HuH-7.5 (cell line): Measurements from ENCODE around the gene BLACAT1.

ENCODE experiments used
- DNase-seq: peaks from one replicate; pipeline ENCODE4 v3.0.0; 2011; ENCODE audit warnings: low spot score

Gene BLACAT1

DNA sequence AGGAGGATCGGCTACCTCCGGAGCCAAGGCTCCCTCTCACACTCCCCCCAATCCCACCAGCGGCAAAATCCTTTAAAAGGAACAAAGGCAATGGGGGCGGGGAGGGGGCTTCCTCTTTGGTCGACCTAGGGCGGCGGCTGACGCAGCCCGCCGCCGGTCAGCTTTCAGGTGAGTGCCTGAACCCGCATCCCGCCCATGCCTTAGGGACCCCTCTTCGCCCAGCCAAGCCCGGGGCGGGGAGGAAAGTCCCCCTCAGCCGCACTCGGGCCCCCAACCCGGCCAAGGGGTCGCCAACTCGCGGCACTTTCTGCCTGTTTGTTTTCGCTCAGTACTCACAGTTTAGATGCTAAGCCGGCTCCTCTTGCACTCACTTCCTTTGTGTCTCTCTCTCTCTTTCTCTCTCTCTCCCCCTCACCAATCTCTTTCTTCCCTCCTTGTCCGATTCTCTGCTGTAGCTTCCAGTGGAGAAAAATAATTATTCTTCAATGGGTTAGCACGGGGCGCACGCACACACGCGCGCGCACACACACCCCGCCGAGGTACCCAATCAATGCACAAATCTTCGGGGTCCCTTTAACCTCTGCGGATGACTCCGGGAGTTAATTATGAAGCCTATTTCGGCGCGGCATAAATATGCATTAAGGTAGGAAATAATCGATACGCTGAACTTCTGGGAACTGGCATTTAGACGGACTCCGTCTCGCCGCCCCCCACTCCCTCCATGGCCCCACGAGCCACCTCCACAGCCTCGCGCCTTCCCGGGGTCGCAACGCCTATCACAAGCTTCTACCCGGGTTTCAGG, at the start of gene BLACAT1:
Gene BLACAT1, minus strand, starts transcription at position 465 of the 802 bp plus-strand sequence.
- no peak for DNase-seq

DNA sequence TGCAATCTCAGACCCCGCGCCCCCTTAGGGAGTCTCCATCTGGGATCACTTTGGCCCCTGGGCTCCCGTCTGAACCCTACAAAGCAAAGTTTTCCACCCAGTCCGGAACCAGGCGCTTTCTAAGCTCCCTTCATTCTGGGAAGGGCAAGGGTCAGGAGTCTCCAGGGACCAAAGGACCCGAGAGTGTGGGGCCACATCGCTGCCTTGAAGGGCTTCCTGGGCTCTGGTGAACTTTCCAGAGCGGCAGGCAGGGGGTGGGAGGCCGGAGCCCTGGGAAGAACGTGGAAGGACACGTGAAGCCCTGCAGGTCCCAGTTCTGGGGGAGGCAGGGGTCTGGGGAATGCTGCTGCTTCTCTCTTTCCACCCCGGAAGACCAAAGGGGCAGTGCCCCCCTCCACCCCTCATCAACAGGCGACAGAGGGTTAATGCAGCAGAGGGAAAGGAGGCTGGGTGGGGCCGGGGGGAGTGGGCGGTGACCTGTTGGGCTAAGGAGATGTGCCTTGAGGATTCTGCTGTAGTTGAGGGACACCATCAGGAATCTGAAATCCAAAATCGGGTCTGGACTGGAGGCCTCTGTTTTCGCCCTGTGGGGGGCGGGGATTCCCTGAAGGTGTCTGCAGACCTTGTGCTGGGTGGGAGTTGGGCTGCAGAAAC, 49.4 kb upstream of the BLACAT1 start:
- DNase-seq = peak; percentile 37

GRCh38 chr1:205504311-205505075, 48.6 kb upstream of the BLACAT1 start, which contains the start of gene CDK18:
CDK18 (plus strand) TSS chr1:205504669; CDS start chr1:205523168, 18,499 bp downstream.
- DNase-seq = peak; percentile 81

DNA sequence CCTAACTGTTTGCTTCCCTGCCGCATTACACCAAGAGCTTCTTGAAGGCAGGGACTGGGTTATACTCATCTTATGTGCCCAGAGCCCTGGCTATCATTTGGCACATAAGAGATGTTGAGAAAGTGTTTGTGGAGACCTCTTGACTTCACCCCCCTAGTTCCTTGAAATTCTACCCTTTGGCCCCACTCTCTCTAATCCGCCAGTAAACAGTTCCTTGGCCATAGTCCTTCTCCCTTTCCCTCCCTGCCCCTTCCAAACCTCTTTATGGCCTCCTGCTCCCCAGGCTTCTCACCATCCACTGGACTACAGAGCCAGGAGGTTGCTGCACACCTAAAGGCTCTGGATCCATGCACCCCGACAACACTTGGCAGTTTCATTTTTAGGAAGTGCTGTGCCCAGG, 47.1 kb upstream of the BLACAT1 start:
- DNase-seq = no peak

DNA sequence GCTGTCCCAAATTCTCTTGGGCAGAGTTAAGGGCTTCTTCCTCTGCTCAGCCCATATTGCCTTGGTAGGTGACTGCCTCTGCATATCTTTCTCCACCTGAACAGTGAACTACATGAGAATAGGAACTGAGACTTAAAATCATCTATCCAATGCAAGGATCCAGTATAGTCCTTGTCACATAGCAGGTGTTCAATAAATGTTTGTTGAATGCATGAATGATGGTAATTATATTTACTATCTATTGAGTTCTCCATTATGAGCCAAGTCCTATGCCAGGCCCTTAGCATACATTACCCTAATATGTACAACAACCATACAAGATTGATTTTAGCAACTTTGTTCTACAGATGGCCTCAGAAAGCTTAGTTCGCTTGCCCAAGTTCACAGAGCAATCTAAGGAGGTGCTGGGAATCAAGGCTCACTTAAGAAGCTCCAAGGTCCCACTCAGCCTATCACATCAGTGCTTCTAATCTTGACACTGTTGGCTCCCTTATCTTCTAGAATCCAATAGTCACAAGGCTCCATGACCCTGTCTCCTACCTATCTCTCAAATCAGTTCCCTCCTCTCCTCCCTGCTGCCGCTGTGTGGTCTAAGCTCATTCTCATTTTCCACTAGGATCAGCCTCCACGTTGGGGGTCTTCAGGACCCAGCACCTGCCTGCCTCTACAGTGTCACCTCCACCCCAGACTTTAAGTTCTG, 46.4 kb upstream of the BLACAT1 start:
- no peak for DNase-seq

GRCh38 chr1:205500240-205501233, 44.7 kb upstream of the BLACAT1 start:
- DNase-seq = no peak

GRCh38 chr1:205499789-205500188, 43.9 kb upstream of the BLACAT1 start:
- DNase-seq = no peak

DNA sequence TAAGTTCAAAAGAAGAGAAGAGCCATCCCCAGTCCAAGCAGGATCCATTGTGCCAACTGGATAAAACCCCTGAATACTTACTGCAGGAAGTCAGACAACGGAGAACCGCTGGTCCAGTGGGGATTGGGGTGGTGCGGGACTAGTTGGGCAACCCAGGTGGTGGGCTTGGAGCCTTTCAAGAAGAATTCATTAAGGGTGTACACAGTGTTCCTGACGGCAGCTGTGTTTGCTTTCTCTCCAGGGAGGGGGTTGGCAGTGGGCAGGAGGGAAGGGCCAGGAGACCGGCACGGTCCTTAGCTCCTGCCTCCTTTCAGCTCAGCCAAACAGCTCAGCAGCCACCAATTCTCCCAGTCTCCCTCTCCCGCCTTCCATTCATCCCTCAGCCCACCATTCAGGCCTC, 41.5 kb upstream of the BLACAT1 start:
- DNase-seq = no peak

- no peak for DNase-seq
These were observed 40.8 kb upstream of the BLACAT1 start for GRCh38 chr1:205496661-205497060.

DNA sequence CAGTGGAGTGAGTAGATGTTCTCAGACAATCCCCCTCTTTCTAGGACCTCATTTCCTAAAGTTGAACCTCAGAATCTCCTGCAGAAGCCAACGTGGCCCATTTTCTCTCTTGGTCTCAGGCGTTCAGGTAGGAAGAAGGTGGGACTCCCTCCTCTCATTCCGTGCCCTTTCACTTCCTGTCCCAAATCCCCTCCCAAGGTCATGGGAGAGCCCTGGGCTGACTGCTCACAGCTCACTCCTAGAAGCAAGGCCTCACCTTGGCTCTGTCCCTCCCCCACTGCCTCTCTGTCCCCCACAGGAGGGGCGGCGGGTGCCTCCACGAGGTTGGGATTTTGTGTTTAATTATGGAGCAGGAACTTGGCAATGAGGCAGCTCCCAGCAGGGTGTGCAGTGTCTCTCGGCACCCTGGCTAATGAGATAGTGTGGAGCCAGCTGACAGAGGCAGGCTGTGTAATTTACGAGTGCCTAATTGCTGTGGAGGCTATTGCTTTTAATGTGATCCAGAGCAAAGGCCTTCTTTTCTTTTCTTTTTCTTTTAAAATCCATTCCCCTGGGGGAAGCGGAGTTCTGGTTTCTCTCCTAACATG, 39.5 kb upstream of the BLACAT1 start:
- no peak for DNase-seq

DNA sequence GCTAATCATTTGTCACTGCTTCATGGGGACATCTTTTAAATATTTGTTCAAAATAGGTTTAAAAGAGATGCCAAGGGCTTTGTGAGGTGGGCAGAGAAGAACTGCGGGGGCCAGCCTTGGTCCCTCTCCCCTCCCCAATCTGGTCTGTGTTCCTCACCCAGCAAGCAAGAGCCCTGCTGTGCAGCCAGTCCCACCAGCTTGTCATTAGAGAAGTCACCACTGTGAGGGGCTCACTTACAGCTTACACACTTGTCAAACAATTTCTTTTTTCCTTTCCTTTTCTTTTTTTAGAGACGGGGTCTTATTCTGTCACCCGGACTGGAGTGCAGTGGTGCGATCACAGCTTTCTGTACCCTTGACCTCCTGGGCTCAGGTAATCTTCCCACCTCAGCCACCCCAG, 38.3 kb upstream of the BLACAT1 start:
- no peak for DNase-seq

DNA sequence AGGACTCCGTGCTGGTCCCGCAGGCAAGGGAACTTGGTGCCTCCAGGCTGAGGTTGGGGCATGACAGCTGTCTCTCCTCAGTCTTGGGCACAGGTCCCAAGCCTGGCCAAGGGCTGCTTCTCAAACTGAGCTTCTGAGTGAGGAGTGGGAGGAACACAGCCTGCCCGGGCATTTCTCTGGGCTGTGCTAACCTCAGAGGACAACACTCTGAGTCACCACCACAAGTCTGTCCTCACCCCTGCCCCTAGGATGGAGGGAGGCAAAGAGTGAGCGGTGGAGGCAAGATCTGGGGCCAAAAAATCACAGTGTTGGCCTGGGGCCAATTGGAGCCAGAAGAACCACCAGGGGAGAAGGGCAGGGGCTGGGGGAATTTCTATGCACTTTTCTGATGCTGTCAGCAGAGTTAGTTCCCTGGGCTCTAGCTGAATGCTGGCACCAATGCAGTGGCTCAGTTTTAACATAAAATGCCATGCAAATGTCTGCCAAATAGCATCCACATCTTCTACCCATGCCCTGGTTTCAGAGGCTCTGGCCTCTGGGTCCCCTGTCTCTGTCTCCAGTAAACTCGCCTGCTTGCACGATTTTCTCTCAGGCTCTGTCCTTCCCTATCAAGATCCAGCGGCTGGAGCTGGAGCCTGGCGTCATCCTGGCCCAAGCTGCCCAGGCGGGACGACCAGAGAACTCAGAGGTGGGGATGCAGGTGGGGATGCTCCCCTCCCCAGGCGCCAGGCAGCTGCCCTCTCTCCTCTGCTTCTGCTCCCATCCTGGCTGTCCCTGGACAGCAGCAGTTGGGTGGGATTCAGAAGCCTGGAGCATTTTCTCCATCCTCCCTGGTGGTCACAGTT, 37.6 kb upstream of the BLACAT1 start:
- DNase-seq = no peak

DNA sequence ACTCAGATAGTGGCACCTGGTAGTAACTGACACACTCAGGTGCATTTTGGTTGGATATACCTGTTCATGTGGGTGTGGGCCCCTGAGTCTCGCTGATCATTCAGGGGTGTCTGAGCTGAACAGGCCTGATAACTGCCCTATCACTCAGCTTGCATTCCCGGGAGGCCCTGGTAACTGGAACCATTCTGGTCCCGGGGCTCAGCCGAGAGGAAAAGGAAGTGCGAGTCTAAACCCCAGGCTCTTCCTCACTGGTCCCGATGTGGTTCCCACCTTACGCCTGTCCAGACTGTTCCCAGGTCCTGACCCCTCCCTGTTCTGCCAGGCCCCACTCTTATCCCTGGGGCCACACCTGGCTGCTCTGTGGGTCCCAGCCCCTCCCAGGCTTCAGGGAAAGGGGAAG, 36.9 kb upstream of the BLACAT1 start:
- no peak for DNase-seq

DNA sequence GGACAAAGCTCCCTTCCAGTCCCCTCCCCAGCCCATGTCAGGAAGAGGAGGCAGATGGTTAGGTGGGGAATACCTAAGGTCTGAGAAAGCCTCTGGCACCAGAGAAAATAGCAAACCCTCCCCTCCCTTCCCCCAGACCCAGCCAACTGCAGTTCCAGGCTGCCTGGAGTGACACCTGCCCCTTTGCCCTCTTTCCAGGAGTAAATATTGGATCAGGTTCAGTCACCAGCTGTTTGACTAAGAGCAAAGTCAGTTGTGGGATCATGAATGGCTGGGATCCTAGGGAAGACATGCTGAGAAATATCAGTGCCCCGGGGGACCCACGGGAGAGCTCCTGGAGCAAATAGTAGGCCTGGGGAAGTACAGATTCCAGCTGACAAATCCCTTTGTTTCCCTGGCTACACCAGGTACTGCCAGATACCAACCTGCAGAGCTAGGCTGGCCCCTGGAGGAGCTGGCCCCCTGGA, 36.4 kb upstream of the BLACAT1 start:
- peak; percentile 75 for DNase-seq

DNA sequence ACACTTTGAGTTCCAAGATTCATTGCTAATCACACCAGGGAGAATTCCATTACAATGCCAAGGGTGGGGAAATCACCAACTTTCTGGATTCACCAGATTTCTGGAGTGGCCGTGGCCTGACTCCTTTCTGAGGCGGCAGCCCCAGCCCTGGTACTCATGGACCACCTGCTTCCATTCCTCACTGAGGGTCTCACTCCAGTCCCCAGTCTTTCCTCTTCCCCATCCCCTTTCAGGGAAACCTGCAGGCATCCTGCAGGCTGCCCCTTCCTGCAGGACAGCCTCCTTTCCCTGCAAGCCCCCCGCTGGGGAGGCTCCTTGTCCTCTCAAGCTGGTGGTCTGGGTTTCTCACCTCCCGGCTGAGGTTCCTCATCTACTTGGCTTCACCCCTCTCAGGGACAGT, 35.9 kb upstream of the BLACAT1 start:
- no peak for DNase-seq

GRCh38 chr1:205488074-205488723, 32.4 kb upstream of the BLACAT1 start:
- peak; percentile 86 for DNase-seq

DNA sequence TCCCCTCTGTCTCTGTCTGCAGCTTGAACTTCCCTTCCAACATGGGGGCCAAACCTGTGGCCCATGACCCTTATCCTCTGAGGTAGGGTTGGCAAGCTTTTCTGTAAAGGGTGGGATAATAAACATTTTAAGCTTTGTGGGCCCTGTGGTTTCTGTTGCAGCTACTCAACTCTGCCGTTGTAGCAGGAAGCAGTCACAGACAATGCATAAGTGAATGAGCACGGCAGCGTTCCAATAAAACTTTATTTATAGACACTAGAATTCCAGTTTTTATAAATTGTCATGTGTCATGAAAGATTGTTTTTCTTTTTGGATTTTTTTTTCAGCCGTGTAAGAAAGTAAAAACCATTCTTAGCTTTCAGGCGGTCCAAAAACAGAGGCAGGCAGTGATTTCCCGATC, 30.4 kb upstream of the BLACAT1 start:
- DNase-seq = no peak

- DNase-seq = peak; percentile 92
These were observed 29.4 kb upstream of the BLACAT1 start for GRCh38 chr1:205484985-205485967.
